B cell (primary cell): ENCODE measurements around the gene HHATL. TPM values are rescaled to one million over a fixed set of nuclear protein-coding genes. Genes with fewer than 3 reads are reported as not detected.

ENCODE experiments used
- ATAC-seq: fragments of 200-7000 bp; cut with Tn5 transposase; one replicate; pipeline ENCODE4 v1.10.0; 2021; ENCODE audit warnings: low read depth, mild to moderate bottlenecking, moderate number of reproducible peaks, moderate library complexity
- CTCF ChIA-PET: fragments of 350-600 bp; sonication (Branson Sonifier 250); formaldehyde crosslinking; loops from one replicate; lab custom pipeline; 2021; ENCODE audit warnings: antibody characterized with exemption, inconsistent platforms; lab: Charles Lee
- POLR2A ChIA-PET: fragments of 350-600 bp; sonication (Branson Sonifier 250); formaldehyde crosslinking; loops from one replicate; lab custom pipeline; 2021; ENCODE audit warnings: antibody characterized with exemption; lab: Charles Lee
- DNase-seq: peaks from one replicate; pipeline ENCODE4 v3.0.0; 2013
- H2AFZ ChIP-seq: 2 replicates; pipeline ENCODE4 v1.6.1; 2012; ENCODE audit warnings: mild to moderate bottlenecking, low read depth, low read length; ENCODE audit not compliant: insufficient read depth, poor library complexity, severe bottlenecking
- H3K27ac ChIP-seq, 2 donors: 1 replicate in 1 of 2; 2 replicates in 1 of 2; pipeline ENCODE4 v1.5.1; 2012 to 2013; ENCODE audit warnings: low read length in 2 of 2, mild to moderate bottlenecking in 2 of 2, moderate library complexity in 1 of 2
- H3K27me3 ChIP-seq, 4 experiments: fragments of 200-600 bp in 1 of 4; sonication (generic) in 1 of 4; replicated peaks in 1 of 4; 1 replicate in 2 of 4; 2 replicates in 2 of 4; pipeline versions ENCODE4 v1.6.1 to v1.7.0; 2013 to 2016; ENCODE audit warnings: low read length in 3 of 4, mild to moderate bottlenecking in 2 of 4, mixed read lengths in 1 of 4, moderate library complexity in 1 of 4; ENCODE audit not compliant: insufficient read depth in 4 of 4, control insufficient read depth in 3 of 4; ENCODE audit errors: control extremely low read depth in 1 of 4
- H3K36me3 ChIP-seq, 2 experiments: replicated peaks in 1 of 2; 1 replicate in 1 of 2; 2 replicates in 1 of 2; pipeline versions ENCODE4 v1.6.1 to v1.7.1; 2013; ENCODE audit warnings: low read length in 1 of 2; ENCODE audit not compliant: insufficient read depth in 2 of 2, control insufficient read depth in 1 of 2; ENCODE audit errors: control extremely low read depth in 1 of 2, extremely low read depth in 1 of 2
- H3K4me1 ChIP-seq, 2 donors: fragments of 200-600 bp in 1 of 2; sonication (generic) in 1 of 2; 1 replicate in 1 of 2; 2 replicates in 1 of 2; pipeline versions ENCODE4 v1.5.1 to v1.6.1; 2013 to 2017; ENCODE audit warnings: low read length in 2 of 2; ENCODE audit not compliant: control insufficient read depth in 2 of 2, insufficient read depth in 2 of 2
- H3K4me2 ChIP-seq: replicated peaks from 2 replicates; pipeline ENCODE3; 2012; ENCODE audit warnings: mild to moderate bottlenecking, low read depth, low read length; ENCODE audit not compliant: poor library complexity, severe bottlenecking
- H3K4me3 ChIP-seq, 5 experiments: fragments of 200-600 bp in 1 of 5; sonication (generic) in 1 of 5; 1 replicate in 3 of 5; 2 replicates in 2 of 5; pipeline versions ENCODE4 v1.5.1 to v1.7.0; 2011 to 2016; ENCODE audit warnings: low read length in 4 of 5, mild to moderate bottlenecking in 4 of 5, low read depth in 2 of 5, control low read depth in 1 of 5, moderate library complexity in 1 of 5; ENCODE audit not compliant: insufficient read depth in 1 of 5; ENCODE audit errors: control extremely low read depth in 1 of 5, extremely low read depth in 1 of 5
- H3K79me2 ChIP-seq: fragments of 200-600 bp; sonication (generic); one replicate; pipeline ENCODE4 v1.6.0; 2016; ENCODE audit warnings: low read length; ENCODE audit not compliant: control insufficient read depth, insufficient read depth
- H3K9ac ChIP-seq: fragments of 200-600 bp; sonication (generic); 2 replicates; pipeline ENCODE4 v1.6.1; 2017; ENCODE audit warnings: mild to moderate bottlenecking, low read length, moderate library complexity
- H3K9me3 ChIP-seq, 3 donors: one replicate each; pipeline versions ENCODE4 v1.6.1 to v1.7.1; 2013; ENCODE audit warnings: low read length in 2 of 3; ENCODE audit not compliant: control insufficient read depth in 2 of 3, insufficient read depth in 1 of 3; ENCODE audit errors: control extremely low read depth in 1 of 3
- H4K20me1 ChIP-seq: 2 replicates; pipeline ENCODE4 v1.6.0; 2012; ENCODE audit warnings: mild to moderate bottlenecking, low read length; ENCODE audit not compliant: insufficient read depth, control insufficient read depth, poor library complexity, severe bottlenecking
- H3K27ac Mint-ChIP-seq: one replicate; pipeline ENCODE4 v1.8.0; 2021; ENCODE audit warnings: mixed read lengths
- H3K27me3 Mint-ChIP-seq: one replicate; pipeline ENCODE4 v1.8.0; 2021; ENCODE audit warnings: mixed read lengths
- H3K4me1 Mint-ChIP-seq: one replicate; pipeline ENCODE4 v1.8.0; 2021; ENCODE audit warnings: mixed read lengths
- H3K4me3 Mint-ChIP-seq: one replicate; pipeline ENCODE4 v1.8.0; 2021; ENCODE audit warnings: mixed read lengths
- H3K9me3 Mint-ChIP-seq: one replicate; pipeline ENCODE4 v1.8.0; 2022; ENCODE audit warnings: mixed read lengths; ENCODE audit not compliant: insufficient read depth
- EZH2 ChIP-seq: IDR thresholded peaks from 2 replicates; pipeline ENCODE4 v1.6.1; 2012; ENCODE audit warnings: borderline replicate concordance, low read depth, mild to moderate bottlenecking, moderate library complexity, low read length; ENCODE audit not compliant: insufficient read depth, poor library complexity, severe bottlenecking
- WGBS: methylation state at CpG from one replicate; pipeline ENCODE4 v1.1.5; 2013; ENCODE audit warnings: missing lambda C conversion rate; ENCODE audit not compliant: insufficient coverage; 5-methylcytosine and 5-hydroxymethylcytosine counted together
- intact Hi-C: fragments of 100-400 bp; cut with micrococcal nuclease; formaldehyde crosslinking; loops from one replicate; pipeline ENCODE4 v1.10.0; 2022
- polyA plus RNA-seq: library from polyadenylated mRNA; depleted of rRNA; stranded (reverse); fragments of >200 nt; gene quantifications from 2 replicates; pipeline ENCODE4 v1.2.3, GENCODE V29; 2012
- total RNA-seq, 2 donors: library from RNA; stranded (reverse); fragments of 120-200 nt in 1 of 2; gene quantifications; 1 replicate in 1 of 2; 2 replicates in 1 of 2; pipeline versions ENCODE4 v1.2.3 to v1.2.4, GENCODE V29; 2013 to 2022
- TF ChIP-seq, protein P1 (sequence below): fragments of 200-600 bp; IDR thresholded peaks from one replicate; pipeline ENCODE4 v1.8.0; 2022; ENCODE audit warnings: antibody characterized with exemption, mild to moderate bottlenecking

Gene HHATL
- total and polyA plus RNA-seq, 2 donors (not counting 1 experiment from before 2014, with no cell fraction given): not detected

DNA sequence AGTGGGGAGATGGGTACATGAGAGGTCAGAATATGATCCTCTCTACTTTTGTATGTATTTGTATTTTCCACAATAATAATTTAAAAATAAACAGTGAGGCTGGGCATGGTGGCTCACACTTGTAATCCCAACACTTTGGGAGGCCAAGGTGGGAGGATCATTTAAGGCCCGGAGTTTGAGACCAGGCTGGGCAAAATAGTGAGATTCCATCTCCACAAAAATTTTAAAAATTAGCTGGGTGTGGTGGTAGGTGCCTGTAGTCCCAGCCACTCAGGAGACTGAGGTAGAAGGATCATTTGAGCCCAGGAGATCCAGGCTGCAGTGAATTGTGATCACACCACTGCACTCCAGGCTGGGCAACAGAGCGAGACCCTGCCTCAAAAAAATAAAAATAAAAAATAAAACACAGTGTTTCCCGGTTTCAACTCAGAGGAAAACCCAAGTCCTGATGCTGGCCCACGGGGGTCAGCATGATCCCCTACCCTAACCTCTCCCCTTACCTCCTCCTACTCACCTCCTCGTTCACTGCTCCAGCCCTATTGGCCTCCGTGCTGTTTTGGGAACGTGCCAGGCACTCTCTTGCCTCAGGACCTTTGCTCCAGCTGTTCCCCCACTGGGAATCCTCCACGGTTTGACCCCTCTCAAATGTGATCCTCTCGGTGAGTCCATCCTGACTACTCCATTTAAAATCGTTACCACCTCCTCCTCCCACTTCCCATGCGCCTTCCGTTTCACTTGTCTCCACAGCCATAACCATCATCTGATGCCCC is 20.1 kb downstream of the HHATL start:
- ChIA-PET CTCF (no interaction called here), POLR2A (no interaction called here)
- Mint-ChIP-seq H3K4me1 (peaks cover 2% of the 10 kb centered on the region), H3K4me3 (no peak overlapping the region), H3K27ac (no peak overlapping the region), H3K9me3 (peaks cover 6% of the 10 kb centered on the region), H3K27me3 (peaks cover 48% of the 10 kb centered on the region)
- DNase-seq (no peak), ATAC-seq (no peak)
- Histone ChIP-seq H3K4me3 (no peak overlapping the region), H3K27ac (no peak overlapping the region), H3K4me1 (no peaks in the 10 kb centered on the region), H3K27me3 (peaks cover 0 to 27% (median 0%) of the 10 kb centered on the region in 4 experiments), H4K20me1 (no peaks in the 10 kb centered on the region), H3K36me3 (no peaks in the 10 kb centered on the region), H3K9me3 (peaks cover 2 to 8% (median 3%) of the 10 kb centered on the region in 3 donors), H3K4me2 (no peak overlapping the region), H3K79me2 (no peaks in the 10 kb centered on the region), H2AFZ (no peak overlapping the region), H3K9ac (no peak overlapping the region)
- no peak for TF ChIP-seq EZH2
- TF ChIP-seq, protein P1, sequence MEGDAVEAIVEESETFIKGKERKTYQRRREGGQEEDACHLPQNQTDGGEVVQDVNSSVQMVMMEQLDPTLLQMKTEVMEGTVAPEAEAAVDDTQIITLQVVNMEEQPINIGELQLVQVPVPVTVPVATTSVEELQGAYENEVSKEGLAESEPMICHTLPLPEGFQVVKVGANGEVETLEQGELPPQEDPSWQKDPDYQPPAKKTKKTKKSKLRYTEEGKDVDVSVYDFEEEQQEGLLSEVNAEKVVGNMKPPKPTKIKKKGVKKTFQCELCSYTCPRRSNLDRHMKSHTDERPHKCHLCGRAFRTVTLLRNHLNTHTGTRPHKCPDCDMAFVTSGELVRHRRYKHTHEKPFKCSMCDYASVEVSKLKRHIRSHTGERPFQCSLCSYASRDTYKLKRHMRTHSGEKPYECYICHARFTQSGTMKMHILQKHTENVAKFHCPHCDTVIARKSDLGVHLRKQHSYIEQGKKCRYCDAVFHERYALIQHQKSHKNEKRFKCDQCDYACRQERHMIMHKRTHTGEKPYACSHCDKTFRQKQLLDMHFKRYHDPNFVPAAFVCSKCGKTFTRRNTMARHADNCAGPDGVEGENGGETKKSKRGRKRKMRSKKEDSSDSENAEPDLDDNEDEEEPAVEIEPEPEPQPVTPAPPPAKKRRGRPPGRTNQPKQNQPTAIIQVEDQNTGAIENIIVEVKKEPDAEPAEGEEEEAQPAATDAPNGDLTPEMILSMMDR: no peak
- 74% methylated on average over 9 of the region's 12 CpGs for WGBS
- intact Hi-C loops: no loop called here

DNA sequence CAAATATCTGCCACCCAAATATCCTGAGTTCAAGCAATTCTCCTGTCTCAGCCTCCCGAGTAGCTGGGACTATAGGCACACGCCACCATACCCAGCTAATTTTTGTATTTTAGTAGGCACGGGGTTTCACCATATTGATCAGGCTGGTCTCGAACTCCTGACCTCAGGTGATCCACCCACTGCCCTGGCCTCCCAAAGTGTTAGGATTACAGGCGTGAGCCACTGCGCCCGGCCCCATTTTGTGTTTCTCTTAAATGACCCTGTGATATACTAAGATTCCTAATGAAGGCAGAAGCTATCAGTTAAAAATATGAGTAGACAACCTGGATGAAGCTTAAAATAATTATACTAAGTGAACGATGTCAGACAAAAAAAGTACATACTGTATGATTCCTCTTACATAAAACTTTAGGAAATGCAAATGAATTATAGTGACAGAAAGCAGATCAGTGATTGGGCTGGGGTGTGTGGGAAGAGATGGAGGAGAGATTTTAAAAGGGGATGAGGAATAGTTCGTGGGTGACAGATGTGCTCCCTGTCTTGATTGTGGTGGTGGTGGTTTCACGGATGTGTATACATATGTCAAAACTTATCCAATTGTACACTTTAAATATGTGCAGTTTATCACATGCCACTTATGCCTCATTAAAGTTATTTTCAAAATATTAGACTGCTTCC is 21.1 kb downstream of the HHATL start:
- H3K79me2 ChIP-seq: no peaks in the 10 kb centered on the region
- intact Hi-C loops: no loop called here
- TF ChIP-seq, protein P1: no peak
- no peak for TF ChIP-seq EZH2
- no peak overlapping the region for H3K9ac ChIP-seq
- no peaks in the 10 kb centered on the region for H3K36me3 ChIP-seq
- peaks cover 2 to 12% (median 3%) of the 10 kb centered on the region in 3 donors for H3K9me3 ChIP-seq
- no peak for ATAC-seq
- CTCF ChIA-PET: no interaction called here
- no peaks in the 10 kb centered on the region for H3K4me1 ChIP-seq
- POLR2A ChIA-PET: no interaction called here
- peaks cover 0 to 19% (median 0%) of the 10 kb centered on the region in 4 experiments for H3K27me3 ChIP-seq
- Mint-ChIP-seq H3K4me1 (peaks cover 2% of the 10 kb centered on the region), H3K27me3 (peaks cover 41% of the 10 kb centered on the region), H3K4me3 (no peak overlapping the region), H3K27ac (no peak overlapping the region), H3K9me3 (peaks cover 6% of the 10 kb centered on the region)
- no peaks in the 10 kb centered on the region for H4K20me1 ChIP-seq
- DNase-seq: no peak
- 88% methylated on average over 7 of the region's 10 CpGs for WGBS
- no peak overlapping the region for H3K4me2 ChIP-seq
- H3K27ac ChIP-seq: no peak overlapping the region
- H3K4me3 ChIP-seq: no peak overlapping the region
- no peak overlapping the region for H2AFZ ChIP-seq
